Stimulated activated CD8-positive, alpha-beta memory T cell treated with anti-CD3 and anti-CD28 coated beads, Interleukin-15, amount 100 ng/mL, for 48 hours (primary cell): ENCODE data around the gene FAM222B.
"Not testable (repeated sequence)": the region's sequence is repeated elsewhere in the genome, so short reads cannot be mapped to it uniquely, and the experiment has no call there.

ENCODE experiments used
- DNase-seq, 2 donors: peaks; one replicate each; pipeline ENCODE4 v3.0.0-alpha.2; 2020; ENCODE audit warnings: low read depth in 2 of 2

Gene FAM222B

DNA sequence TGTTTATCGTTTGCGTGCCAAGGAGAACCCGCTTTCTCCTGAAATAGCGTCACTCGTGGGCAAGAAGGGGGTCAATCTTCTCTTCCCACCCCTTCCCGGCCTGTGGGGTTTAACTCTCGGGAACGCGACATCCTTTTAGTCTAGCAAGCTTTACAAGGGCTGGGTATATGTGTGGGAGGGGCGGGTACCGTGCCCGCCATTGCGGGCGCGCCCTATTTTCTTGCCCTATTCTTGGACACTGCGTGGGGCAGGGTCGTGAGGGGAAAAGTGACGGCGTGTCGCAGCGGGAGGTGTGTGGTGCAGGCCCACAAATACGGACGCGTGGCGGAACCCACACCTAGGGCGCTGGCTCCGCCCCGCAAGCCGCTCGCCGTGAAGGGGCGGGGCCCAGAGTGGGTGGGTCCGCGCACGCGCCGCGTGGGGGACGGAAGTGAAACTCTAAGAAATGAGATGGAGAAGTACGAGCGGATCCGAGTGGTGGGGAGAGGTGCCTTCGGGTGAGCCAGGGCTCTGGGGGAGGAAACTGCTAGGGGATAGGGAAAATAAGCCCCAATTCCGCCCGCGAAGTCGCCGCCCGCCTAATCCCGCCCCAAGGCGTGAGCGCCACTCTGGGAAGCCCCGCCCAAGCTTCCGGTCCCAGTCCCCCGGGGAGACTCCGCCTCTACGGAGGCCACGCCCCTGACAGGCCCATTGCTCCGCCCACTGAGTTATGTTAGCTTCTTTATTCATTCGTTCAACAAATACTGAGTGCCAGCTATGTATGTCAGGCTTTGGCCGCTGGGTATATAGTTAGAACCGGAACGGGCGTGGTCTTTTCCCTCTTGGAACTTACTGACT lies 114.0 kb downstream of the FAM222B start, which contains the start of gene NEK8:
NEK8 (plus strand) TSS at position 425 of the 837 bp plus-strand sequence; CDS start at position 451, 26 bp downstream.
- peak; percentile 93 to 94 for DNase-seq

DNA sequence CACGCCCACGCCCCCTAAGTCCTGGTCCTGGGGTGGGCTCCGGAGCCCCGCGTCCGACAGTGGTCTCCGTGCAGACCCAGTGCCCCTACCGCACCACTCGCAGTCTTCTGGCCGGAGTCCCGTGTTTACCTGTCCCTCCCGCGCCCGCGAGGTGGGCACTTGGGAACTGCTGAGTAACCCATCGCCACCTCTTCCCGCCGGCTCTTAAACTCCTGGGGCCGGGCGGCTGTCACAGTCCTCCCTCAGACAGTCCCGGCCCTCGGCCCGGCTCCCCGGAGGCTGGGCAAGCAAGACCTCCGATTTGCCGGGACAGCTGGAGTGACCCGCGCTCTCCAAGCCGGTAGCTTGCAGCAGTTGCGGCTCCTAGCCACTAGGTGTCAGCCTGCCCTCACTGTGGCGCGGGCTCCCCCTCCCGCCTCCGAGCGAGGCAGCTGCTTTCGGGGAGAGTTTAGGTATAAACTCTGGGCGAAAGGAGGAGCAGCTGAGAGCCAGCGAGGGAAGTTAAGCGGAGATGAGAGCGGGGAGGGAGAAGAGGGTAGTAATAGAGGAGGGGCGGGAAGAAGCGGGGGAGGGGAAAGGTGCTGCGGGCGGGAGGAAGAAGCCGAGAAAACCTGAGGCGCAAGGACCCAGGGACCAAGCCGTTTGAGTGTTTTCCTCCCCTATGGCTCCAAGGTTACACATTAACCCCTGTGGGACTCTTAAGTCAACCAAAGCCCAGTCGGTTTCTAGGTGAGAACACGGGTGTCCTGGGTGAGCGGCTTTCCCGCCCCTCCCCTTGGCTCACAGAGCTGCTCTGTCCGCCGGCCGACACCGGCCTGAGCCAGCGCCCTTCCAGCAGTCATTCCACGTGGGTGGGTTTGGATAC lies 115.7 kb downstream of the FAM222B start:
- peak; percentile 88 for DNase-seq

DNA sequence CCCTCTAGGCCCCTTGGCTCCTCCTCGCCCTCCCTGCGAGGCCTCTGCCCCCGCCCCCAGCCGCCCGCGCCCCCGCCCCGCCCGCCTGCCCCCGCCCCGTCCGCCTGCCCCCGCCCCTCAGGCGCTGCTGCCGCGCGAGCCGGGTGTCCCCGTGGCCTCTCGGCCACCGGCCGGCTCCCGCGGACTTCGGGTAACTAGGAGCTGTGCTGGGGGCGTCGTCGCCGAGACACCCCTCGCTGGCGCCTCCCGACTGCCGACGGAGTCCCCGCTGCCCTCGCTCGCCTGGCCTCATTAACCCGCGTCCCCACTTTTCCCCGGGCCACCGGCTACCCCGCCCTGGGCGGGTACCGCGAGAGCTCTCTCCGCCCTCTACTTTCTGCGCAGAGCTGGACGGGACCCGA lies 116.4 kb downstream of the FAM222B start, which contains the start of gene TLCD1:
TLCD1 (minus strand) TSS at position 8 of the 401 bp plus-strand sequence. CDS start 136 bp downstream, outside the sequence.
- peak; percentile 67 to 73 for DNase-seq

DNA sequence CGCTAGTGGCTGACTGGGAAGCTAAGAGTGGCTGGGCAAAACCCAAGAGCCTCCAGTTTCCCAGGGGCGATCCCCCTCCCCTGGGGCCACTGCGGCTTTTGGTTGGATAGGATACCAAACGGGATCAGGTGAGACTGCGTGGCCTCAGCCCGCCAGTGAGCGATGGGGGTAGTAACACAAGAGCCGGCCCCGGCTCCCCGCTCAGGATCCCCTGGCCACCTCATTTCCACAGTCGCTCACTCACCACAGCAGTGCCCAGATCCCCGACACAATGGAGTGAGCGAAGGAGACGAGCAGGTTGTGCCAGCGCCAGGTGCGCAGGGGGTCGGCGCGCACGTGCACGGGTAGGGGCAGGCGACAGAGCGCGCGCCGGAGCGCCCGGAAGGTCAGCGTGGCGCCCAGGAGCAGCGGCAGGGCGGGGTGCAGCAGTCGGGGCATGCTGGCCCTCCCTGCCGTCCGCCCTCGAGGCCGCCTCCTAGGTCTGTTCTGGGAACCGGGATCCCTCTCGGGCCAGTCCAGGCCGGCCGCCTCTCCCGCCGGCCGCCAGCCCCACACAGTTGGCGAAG lies 116.8 kb downstream of the FAM222B start:
- DNase-seq, result peak; percentile 54 to 68

DNA sequence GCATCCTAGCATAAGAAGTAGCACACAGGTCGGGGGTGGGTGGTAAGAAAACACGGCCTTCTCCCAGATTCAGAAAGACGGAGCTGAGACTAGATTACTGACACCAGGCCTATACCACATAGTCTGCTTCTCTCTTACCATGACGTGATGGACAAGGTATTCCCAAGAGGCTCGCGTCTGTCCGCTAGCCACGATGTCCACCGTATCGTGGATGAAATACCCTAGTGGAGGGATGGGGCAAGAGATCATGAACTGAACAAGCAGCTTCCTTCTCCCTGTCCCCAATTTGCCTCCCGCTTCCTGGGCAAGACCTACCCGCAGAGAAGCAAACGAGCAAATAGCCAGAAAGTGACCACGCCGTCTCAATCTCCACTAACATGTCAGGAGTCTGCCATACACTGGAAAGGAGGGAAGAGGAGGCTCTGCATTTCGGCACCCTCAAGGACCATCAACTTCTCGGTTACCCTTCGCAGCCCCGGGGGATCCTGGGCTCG lies 117.4 kb downstream of the FAM222B start:
- no peak for DNase-seq

DNA sequence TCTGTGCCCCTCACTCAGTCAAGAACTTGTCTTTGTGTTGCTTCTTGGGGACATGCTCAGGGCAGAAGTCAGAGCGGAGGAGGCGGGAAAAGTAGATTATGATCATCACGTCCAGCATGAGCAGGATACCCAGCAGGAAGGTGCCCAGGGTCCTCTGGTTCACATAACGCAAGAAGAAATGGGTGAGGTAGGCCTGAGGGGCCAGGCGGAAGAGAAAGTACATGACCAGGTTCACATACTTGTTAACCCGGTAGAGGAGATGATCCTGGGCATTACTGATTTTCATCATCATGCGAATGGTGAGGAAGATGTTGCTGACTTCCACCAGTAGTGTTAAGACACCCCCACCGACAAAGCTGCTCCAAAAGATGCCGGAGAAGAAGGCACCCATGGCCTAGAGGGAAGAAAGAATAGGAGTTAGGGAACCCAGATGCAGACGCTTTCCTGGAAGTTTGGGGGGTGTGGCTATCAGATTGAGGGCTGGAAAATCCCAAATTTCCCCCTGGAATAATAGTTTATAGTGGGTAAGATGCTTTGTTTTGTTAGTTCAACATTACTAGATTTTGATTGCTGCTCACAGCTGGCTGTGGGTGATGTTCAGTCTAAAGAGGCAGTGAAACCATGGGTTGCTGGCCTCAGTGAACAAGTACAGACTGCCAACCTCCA lies 118.0 kb downstream of the FAM222B start:
- no peak for DNase-seq

DNA sequence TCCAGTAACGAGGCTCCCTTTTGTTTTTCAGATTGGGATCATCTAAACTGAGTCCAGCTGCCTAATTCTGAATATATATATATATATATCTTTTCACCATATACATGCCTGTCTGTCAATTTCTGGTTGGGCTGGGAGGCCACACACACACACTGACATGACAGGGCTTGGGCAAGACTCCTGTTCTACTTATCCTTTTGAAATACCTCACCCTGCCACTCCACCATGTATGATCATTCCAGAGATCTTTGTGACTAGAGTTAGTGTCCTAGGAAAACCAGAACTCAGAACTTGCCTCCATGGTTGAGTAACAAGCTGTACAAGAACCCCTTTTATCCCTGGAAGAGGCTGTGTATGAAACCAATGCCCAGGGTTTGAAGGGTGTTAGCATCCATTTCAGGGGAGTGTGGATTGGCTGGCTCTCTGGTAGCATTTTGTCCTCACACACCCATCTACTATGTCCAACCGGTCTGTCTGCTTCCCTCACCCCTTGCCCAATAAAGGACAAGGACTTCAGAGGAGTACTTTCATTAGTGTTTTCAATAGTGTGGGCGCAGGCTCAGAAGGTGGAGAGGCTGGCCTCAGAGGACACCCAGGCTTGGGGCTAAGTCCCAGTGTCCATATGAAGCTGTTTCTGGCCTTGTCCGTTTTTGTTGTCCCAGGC lies 118.6 kb downstream of the FAM222B start:
- DNase-seq, result not testable (repeated sequence)

DNA sequence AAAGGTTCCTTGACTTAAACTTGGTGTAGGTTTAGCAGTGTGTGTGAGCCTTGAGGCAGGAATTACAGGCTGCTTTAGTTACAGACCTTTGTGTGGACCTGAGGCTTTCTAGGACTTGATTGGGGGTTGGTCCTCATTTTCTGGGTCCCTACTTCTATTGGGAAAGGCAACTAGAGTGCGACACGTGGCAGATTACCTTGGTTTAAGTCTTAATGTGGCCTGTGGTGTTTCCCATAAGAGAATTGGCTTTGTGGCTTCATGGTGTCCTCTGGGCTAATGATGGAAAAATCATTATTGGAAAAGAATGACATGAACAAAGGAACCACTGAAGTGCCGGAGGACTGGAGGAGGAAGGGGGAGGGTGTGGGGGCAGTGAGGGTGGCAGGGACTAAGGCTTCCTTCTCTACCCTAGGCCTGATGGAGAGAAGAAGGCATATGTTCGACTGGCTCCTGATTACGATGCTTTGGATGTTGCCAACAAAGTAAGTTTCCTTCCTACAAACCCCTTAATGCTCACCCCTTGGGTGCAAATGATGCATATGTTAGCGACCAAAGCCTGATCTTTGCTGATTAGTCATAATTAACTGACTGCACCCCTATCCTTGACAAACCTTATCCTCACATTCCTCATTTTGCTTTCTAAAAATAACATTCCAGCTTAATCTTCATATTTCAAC lies 119.3 kb downstream of the FAM222B start:
- no peak for DNase-seq

DNA sequence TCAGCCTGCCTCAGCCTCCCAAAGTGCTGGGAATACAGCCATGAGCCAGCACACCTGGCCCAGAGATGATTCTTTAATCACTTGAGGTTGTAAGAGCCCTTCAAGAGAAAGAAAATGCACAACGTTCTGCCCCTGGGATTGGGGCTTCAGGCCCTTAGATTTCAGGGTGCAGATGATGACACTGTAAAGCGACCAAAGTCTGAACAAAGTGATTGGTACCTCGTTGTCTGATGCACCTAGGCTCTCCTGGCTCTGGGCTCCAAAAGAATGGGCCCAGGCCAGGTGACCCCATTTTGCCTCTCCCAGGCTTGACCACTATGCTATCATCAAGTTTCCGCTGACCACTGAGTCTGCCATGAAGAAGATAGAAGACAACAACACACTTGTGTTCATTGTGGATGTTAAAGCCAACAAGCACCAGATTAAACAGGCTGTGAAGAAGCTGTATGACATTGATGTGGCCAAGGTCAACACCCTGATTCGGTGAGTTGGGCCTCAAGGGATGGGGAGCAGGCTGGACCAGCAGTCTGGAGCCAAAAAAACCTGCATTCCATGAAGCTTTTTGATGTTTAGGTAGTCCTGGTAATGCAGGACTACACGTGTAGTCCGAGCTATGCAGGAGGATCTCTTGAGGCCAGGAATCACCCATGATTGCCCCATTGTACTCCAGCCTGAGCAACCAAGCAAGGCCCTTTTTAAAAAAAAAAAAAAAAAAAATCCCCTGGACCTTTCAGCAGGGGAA lies 120.0 kb downstream of the FAM222B start:
- DNase-seq, result no peak

DNA sequence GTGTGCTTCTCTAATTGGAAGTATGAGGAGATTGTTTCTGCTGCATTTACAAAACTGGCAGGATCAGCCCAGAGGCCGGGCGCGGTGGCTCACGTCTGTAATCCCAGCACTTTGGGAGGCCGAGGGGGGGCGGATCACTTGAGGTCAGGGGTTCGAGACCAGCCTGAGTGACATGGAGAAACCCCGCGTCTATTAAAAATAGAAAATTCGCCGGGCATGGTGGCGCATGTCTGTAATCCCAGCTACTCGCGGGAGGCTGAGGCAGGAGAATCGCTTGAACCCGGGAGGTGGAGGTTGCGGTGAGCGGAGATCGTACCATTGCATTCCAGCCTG lies 121.6 kb downstream of the FAM222B start:
- DNase-seq, result not testable (repeated sequence)

DNA sequence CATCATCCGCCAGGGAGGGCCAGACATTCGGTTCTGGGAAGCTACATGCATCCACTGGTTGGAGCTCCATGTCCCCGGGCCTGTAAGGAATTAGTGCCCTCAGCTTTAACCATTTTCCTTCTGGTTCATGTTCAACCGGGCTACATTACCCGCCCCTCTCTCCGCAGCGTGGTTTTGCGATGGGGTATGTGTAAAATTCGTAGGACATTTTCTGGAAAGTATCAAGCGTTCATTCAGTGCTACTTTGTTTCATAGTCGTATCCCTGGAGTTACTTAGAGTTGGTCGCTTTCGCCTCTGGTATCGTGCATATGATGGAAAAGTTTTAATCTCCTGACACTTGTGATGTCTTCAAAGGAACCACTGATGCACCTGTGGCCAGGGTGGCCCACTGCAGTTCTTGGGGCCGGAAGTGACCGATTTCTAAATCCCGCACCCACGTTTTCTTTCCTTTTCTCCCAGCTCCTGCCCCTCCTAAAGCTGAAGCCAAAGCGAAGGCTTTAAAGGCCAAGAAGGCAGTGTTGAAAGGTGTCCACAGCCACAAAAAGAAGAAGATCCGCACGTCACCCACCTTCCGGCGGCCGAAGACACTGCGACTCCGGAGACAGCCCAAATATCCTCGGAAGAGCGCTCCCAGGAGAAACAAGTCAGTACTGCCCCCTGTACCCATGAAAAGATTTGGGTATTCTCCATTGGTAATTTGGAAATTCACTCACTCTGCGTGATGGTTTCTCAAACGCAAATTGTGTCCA lies 122.2 kb downstream of the FAM222B start:
- peak in 1 of 2 donors; percentile 32 for DNase-seq

DNA sequence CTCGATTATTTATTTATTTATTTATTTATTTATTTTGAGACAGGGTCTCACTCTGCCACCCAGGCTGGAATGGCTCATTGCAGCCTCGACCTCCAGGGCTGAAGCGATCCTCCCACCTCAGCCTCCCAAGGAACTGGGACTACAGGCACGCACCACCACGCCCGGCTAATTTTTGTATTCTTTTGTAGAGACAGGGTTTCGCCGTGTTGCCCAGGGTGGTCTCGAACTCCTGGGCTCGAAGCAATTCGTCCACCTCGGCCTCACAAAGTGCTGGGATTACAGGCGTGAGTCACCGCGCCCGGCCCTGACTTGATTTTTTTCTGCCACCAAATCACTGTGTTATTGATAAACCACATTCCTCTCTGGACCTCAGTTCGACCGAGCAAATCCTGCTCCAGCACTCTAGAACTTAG lies 123.6 kb downstream of the FAM222B start:
- DNase-seq, result no peak

DNA sequence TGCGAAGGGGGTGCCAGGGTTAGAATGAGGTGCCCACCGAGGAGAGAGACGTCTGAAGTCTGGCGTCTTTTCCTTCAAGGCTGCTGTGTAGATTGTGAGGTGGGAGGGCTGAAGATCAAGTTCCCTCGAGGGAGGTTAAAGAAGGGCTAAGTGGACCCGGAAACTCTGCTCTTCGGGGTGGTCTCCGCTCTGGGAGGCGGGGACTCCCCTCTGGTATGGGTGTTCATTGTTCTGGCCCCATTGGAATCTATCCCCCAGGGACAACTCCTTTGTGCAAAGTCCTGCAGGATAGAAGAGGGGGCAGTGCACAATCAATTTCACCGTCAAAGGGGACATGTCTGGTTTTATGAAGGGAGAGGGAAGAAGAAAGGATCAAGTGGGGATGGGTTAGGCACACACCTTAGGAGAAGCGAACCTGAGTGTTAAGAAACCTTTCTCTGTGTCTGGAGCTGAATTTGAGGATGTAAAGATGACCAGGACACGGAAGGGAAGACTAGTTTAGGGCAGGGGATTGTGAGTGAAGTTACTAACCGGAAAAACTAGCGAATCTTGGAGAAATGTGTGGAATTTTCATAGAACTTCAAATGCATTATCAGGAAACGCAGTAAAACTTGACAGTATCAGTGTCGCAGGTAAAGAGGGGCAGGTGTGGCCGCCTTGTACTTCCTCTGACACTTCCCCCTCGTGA lies 124.1 kb downstream of the FAM222B start:
- DNase-seq, result no peak

DNA sequence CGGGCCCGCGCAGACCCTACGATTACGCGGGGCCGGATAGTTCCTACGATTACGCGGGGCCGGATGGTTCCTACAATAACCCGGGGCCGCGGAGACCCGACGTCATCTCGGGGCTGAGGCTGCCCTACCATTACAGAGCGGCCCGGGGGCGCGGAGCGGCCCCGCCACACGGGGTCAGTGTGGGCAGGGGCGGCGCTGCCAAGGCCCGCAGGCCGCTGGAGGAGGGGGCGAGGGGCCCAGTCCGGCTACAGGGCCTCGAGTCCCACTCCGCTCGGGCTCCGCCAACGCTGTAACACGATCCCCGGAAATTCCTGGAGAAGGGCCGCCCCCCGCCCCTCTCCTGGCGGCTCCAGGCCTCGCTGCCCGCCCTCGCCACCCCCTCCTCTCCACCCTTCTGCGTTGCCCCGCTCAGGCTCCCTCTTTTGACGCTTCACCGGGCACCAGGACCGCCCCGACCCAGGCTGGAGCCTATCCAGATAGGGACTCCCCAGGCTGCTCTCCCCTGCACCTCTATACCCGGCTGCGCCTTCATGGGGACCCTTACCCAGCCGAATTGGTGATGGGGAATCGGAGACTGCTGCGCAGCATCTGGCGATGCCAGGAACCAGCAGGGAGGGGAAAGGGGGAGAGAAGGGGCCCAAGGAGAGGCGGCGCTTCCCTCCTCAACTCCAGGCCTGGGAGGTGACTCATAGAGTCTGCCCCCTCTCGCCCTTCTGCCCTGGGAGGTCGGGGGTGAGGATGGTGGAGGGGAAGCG lies 124.8 kb downstream of the FAM222B start, which contains the start of gene RAB34:
RAB34 (minus strand) TSS at position 291 of the 755 bp plus-strand sequence. CDS start 602 bp downstream, outside the sequence.
- no peak for DNase-seq

DNA sequence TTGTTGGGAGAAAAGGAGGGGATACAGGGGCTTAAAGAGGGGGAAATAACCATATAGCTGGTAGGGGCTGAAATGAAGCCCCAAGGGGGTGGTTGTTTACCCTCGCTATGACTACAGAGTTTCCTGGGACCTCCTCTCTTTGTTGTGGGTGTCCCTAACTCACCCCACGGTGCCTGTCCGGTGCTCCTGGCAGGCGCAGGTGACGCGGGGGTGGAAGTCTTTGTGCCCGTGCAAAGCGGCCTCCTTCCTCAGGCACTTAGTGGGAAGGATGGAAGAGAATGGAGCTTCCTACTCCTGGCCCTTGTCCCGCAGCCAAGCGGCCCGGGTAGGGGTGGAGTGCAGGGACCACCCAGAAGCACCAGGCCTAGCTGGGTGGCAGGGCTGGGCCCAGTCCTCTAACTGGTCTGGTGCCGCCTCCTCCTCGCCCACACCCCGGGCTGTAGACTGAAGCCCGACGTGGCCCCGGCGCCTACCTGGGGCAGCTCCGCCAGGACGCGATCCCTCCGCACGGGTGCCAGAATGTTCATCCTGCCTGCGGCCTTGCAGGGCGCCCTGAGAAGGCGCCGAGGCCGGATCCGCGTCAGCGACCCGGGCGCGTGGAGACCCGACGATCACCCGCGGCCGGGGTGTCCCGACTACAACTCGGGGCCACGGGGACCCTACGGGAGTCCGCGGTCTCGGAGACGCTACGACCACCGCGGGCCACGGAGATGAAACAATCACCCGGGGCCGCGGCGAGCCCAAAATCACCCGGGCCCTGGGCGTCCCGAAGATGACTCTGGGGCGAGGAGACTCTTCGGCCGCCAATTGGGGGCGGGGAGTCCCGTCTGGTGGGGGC lies 125.6 kb downstream of the FAM222B start:
- DNase-seq, result no peak

DNA sequence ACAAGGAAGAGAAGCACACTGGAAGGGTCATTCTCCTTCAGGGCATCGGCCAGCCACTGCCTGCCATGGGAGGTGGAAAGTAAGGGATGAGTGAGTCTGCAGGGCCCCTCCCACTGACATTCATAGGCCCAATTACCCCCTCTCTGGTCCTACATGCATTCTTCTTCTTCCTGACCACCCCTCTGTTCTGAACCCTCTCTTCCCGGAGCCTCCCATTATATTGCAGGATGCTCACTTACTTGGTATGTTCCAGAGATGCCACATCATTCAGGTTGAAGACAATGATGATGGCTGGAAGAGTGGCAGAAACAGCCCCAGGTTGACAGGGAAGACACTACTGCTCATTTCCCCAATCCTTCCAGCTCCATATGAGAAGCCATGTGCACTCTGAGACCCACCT lies 127.4 kb downstream of the FAM222B start:
- DNase-seq, result no peak

DNA sequence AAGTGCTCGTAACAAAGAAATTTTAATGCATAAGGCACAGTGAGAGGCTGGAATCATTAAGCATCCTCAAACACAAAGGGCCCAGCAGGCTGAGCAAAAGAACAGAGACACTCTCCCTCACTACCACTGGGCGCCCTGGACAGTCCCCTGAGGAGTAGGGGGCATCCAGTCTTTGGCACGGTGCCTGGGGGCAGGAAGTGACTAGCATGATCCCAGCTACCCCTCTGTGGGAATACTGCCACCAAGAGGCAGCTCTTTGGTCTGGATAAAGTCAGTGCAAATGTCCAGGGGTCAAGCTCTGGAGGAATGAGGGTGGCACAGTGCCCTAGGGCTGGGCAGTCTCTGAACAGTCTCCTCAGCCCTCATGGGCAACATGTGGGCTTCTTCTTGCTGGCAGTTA lies 128.3 kb downstream of the FAM222B start:
- DNase-seq, result no peak
